ENCODE results near the gene STX8. TPM values are rescaled to one million over a fixed set of nuclear protein-coding genes. Genes with fewer than 3 reads are reported as not detected.

The STX8 gene
- polyA plus RNA-seq, 1 of the 3 experiments (the other 2 are of a cell fraction) = 51.3 TPM

- Histone ChIP-seq H3K9me3 (no peaks in the 10 kb centered on the region), H3K27ac (ENCODE audit: low read depth in 2 of 2, low read length in 1 of 2) (no peak overlapping the region; a peak in 1 of 4 replicates), H3F3A (replicated peaks; ENCODE audit: insufficient read depth) (no peaks in the 10 kb centered on the region), H3K36me3 (replicated peaks in 1 of 2; ENCODE audit: control insufficient read depth in 1 of 2, insufficient read depth in 2 of 2, low read length in 1 of 2) (no peaks in the 10 kb centered on the region), H3K79me2 (ENCODE audit: insufficient read depth) (no peaks in the 10 kb centered on the region), H3K4me3 (ENCODE audit: low read depth in 2 of 2, low read length in 1 of 2) (no peak overlapping the region), H3K4me2 (no peak overlapping the region), H3K4me1 (ENCODE audit: control insufficient read depth in 1 of 2, insufficient read depth in 2 of 2, low read depth in 1 of 2, low read length in 1 of 2) (peaks cover 0 to 6% of the 10 kb centered on the region in 2 experiments; a peak in 2 of 4 replicates), H4K20me1 (ENCODE audit: insufficient read depth) (no peaks in the 10 kb centered on the region), H3K9me2 (no peaks in the 10 kb centered on the region), H3K9ac (no peak overlapping the region), H3K27me3 (ENCODE audit: insufficient read depth) (no peaks in the 10 kb centered on the region), H2AFZ (ENCODE audit: low read depth) (no peak overlapping the region)
- 63% methylated on average over 4 of the region's 4 CpGs for WGBS (ENCODE audit: low lambda C conversion rate)
- DNase-seq = no peak
- CTCF ChIA-PET = interaction anchor here (1.5 kb wide), 1 partner anchor 18 kb away, joined by 5 read pairs; no protein-coding TSS in a partner anchor
- TF ChIP-seq FOSL2 (IDR thresholded peaks at IDR 0.05; ENCODE audit: borderline replicate concordance, low read depth) = no peak
- TF ChIP-seq, protein P1, sequence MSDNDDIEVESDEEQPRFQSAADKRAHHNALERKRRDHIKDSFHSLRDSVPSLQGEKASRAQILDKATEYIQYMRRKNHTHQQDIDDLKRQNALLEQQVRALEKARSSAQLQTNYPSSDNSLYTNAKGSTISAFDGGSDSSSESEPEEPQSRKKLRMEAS (IDR thresholded peaks at IDR 0.05; ENCODE audit: low read depth) = no peak
- TF ChIP-seq, protein P2, sequence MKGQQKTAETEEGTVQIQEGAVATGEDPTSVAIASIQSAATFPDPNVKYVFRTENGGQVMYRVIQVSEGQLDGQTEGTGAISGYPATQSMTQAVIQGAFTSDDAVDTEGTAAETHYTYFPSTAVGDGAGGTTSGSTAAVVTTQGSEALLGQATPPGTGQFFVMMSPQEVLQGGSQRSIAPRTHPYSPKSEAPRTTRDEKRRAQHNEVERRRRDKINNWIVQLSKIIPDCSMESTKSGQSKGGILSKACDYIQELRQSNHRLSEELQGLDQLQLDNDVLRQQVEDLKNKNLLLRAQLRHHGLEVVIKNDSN (IDR thresholded peaks at IDR 0.05; ENCODE audit: borderline replicate concordance, low read depth) = no peak
- TF ChIP-seq RCOR1 (IDR thresholded peaks at IDR 0.05; ENCODE audit: low read length) = no peak
- TF ChIP-seq RXRA (IDR thresholded peaks at IDR 0.05; ENCODE audit: borderline replicate concordance, low read depth) = no peak
- TF ChIP-seq FOXJ3 (CRISPR knock-in tag; IDR thresholded peaks at IDR 0.05) = no peak
- TF ChIP-seq YY1 (IDR thresholded peaks at IDR 0.05; ENCODE audit: low read depth) = no peak
- POLR2A ChIA-PET = no interaction called here
Measured at GRCh38 chr17:9284884-9285283, 290.7 kb downstream of the STX8 start.

GRCh38 chr17:9283909-9284308 is 291.7 kb downstream of the STX8 start:
- Histone ChIP-seq H3K27me3 (ENCODE audit: insufficient read depth) (no peaks in the 10 kb centered on the region), H3K9me3 (no peaks in the 10 kb centered on the region), H3K79me2 (ENCODE audit: insufficient read depth) (no peaks in the 10 kb centered on the region), H3K4me3 (ENCODE audit: low read depth in 2 of 2, low read length in 1 of 2) (no peak overlapping the region), H3K4me1 (ENCODE audit: control insufficient read depth in 1 of 2, insufficient read depth in 2 of 2, low read depth in 1 of 2, low read length in 1 of 2) (peaks cover 0 to 6% of the 10 kb centered on the region in 2 experiments; a peak in 2 of 4 replicates), H3K4me2 (no peak overlapping the region), H3K36me3 (replicated peaks in 1 of 2; ENCODE audit: control insufficient read depth in 1 of 2, insufficient read depth in 2 of 2, low read length in 1 of 2) (no peaks in the 10 kb centered on the region), H3F3A (replicated peaks; ENCODE audit: insufficient read depth) (no peaks in the 10 kb centered on the region), H3K9me2 (no peaks in the 10 kb centered on the region), H4K20me1 (ENCODE audit: insufficient read depth) (no peaks in the 10 kb centered on the region), H3K9ac (no peak overlapping the region), H2AFZ (ENCODE audit: low read depth) (no peak overlapping the region), H3K27ac (ENCODE audit: low read depth in 2 of 2, low read length in 1 of 2) (peak overlapping the region in 1 of 2 experiments; percentile 48; a peak in 1 of 4 replicates)
- no peak for DNase-seq
- CTCF ChIA-PET = interaction anchor here (0.8 to 1.5 kb wide), 2 partner anchors 17 to 53 kb away, joined by 3 to 5 read pairs; no protein-coding TSS in a partner anchor
- TF ChIP-seq SIN3A (IDR thresholded peaks at IDR 0.05; ENCODE audit: borderline replicate concordance, low read depth, low read length) (no peak), EZH2phosphoT487 (IDR thresholded peaks at IDR 0.05; ENCODE audit: borderline replicate concordance, low read depth) (no peak), YY1 (IDR thresholded peaks at IDR 0.05; ENCODE audit: low read depth) (no peak), PBX3 (IDR thresholded peaks at IDR 0.05) (peak; percentile 47), FOXM1 (IDR thresholded peaks at IDR 0.05; ENCODE audit: low read depth) (no peak), GATA2 (CRISPR knock-in tag; IDR thresholded peaks at IDR 0.05) (no peak), EP300 (IDR thresholded peaks at IDR 0.05; ENCODE audit: borderline replicate concordance in 1 of 2, low read depth in 1 of 2, low read length in 1 of 2) (0 out of 4 replicates have a peak, but pooled peaks of 1 of the 2 experiments have one; percentile 12), RXRA (IDR thresholded peaks at IDR 0.05; ENCODE audit: borderline replicate concordance, low read depth) (no peak), TCF12 (IDR thresholded peaks at IDR 0.05) (peak; percentile 74)
- WGBS (ENCODE audit: low lambda C conversion rate) = 53% methylated on average over 2 of the region's 2 CpGs
- POLR2A ChIA-PET = no interaction called here

All from SK-N-SH (cell line).